Thoracic aorta (tissue), 2 donors: ENCODE measurements around the gene FIGN. TPM values are rescaled to one million over a fixed set of nuclear protein-coding genes. Genes with fewer than 3 reads are reported as not detected.
A peak's percentile ranks its signal among the peaks of the same experiment; 100 is the strongest.

ENCODE experiments used
- ATAC-seq: fragments of 150-250 bp; one replicate; pipeline ENCODE4 v1.8.0; 2017; ENCODE audit warnings: low read depth; ENCODE audit not compliant: insufficient number of reproducible peaks, low FRiP score
- DNase-seq: peaks from one replicate; pipeline ENCODE4 v3.0.0-alpha.2; 2020; ENCODE audit warnings: low spot score
- H3K27ac ChIP-seq, 2 donors: fragments of 200-600 bp; sonication (generic); 1 replicate in 1 of 2; 2 replicates in 1 of 2; pipeline ENCODE4 v1.5.1; 2016; ENCODE audit warnings: mild to moderate bottlenecking in 2 of 2, moderate library complexity in 2 of 2
- H3K27me3 ChIP-seq: fragments of 200-600 bp; sonication (generic); replicated peaks from 2 replicates; pipeline ENCODE4 v1.6.0; 2016; ENCODE audit warnings: mild to moderate bottlenecking; ENCODE audit not compliant: insufficient read depth
- H3K36me3 ChIP-seq: fragments of 200-600 bp; sonication (generic); one replicate; pipeline ENCODE4 v1.5.1; 2016
- H3K4me1 ChIP-seq, 2 donors: fragments of 200-600 bp; sonication (generic); 1 replicate in 1 of 2; 2 replicates in 1 of 2; pipeline versions ENCODE4 v1.5.1 to v1.6.0; 2016; ENCODE audit warnings: low read depth in 2 of 2, mild to moderate bottlenecking in 1 of 2; ENCODE audit not compliant: control insufficient read depth in 1 of 2
- H3K4me3 ChIP-seq: fragments of 200-600 bp; sonication (generic); 2 replicates; pipeline ENCODE4 v1.5.1; 2016; ENCODE audit warnings: mild to moderate bottlenecking
- H3K9me3 ChIP-seq: fragments of 200-600 bp; sonication (generic); 2 replicates; pipeline ENCODE4 v1.5.1; 2016
- CTCF ChIP-seq: fragments of 200-600 bp; sonication (generic); IDR thresholded peaks from one replicate; pipeline ENCODE4 v1.5.1; 2019; ENCODE audit warnings: antibody characterized with exemption
- total RNA-seq, 2 donors: library from RNA; depleted of rRNA; stranded (reverse); fragments of >200 nt; gene quantifications; one replicate each; pipeline versions ENCODE4 v1.1.0 to v1.2.3, GENCODE V29; 2016

Gene FIGN
- 10 to 100 TPM; 10.8 to 21.2 TPM for total RNA-seq

GRCh38 chr2:163735685-163736432, at the start of gene FIGN:
TSS of gene FIGN (minus strand) at chr2:163736008. CDS start at chr2:163734927, 1,081 bp downstream.
- ATAC-seq (peak; percentile 69), DNase-seq (peak; percentile 52)
- Histone ChIP-seq H3K27ac (peak within 1 kb of the TSS; percentile 92 to 95), H3K4me1 (peaks cover 0 to 1% of the 10 kb centered on the region in 2 donors), H3K36me3 (no peaks in the 10 kb centered on the region), H3K27me3 (no peaks in the 10 kb centered on the region), H3K4me3 (peak within 1 kb of the TSS; percentile 91), H3K9me3 (no peaks in the 10 kb centered on the region)
- TF ChIP-seq CTCF = no peak

GRCh38 chr2:163785162-163785561, 49.4 kb upstream of the FIGN start:
- no peaks in the 10 kb centered on the region for H3K9me3 ChIP-seq
- H3K4me1 ChIP-seq = no peaks in the 10 kb centered on the region
- no peak overlapping the region for H3K27ac ChIP-seq
- DNase-seq (no peak), ATAC-seq (no peak)
- TF ChIP-seq CTCF = no peak
- no peak overlapping the region for H3K4me3 ChIP-seq
- no peaks in the 10 kb centered on the region for H3K27me3 ChIP-seq
- no peaks in the 10 kb centered on the region for H3K36me3 ChIP-seq

GRCh38 chr2:163779970-163780597, 44.3 kb upstream of the FIGN start:
- Histone ChIP-seq H3K27me3 (no peaks in the 10 kb centered on the region), H3K27ac (no peak overlapping the region)
- ATAC-seq = no peak

GRCh38 chr2:163778045-163778781, 42.4 kb upstream of the FIGN start:
- H3K27ac ChIP-seq = peak overlapping the region in 1 of 2 donors; percentile 58
- no peak for ATAC-seq
- no peaks in the 10 kb centered on the region for H3K27me3 ChIP-seq
- no peak for TF ChIP-seq CTCF
- no peak overlapping the region for H3K4me3 ChIP-seq
- H3K9me3 ChIP-seq = no peaks in the 10 kb centered on the region
- peaks cover 11 to 18% of the 10 kb centered on the region in 2 donors for H3K4me1 ChIP-seq
- no peak for DNase-seq
- H3K36me3 ChIP-seq = no peaks in the 10 kb centered on the region

More at GRCh38 chr2:163779970-163780597, 44.3 kb upstream of the FIGN start:
- Histone ChIP-seq H3K4me3 (no peak overlapping the region), H3K36me3 (no peaks in the 10 kb centered on the region), H3K9me3 (no peaks in the 10 kb centered on the region), H3K4me1 (peaks cover 11 to 13% of the 10 kb centered on the region in 2 donors)
- DNase-seq = no peak
- no peak for TF ChIP-seq CTCF

GRCh38 chr2:163775304-163775703, 39.5 kb upstream of the FIGN start:
- no peak for DNase-seq
- H3K27me3 ChIP-seq = no peaks in the 10 kb centered on the region
- TF ChIP-seq CTCF = no peak
- H3K4me3 ChIP-seq = no peak overlapping the region
- no peak for ATAC-seq
- H3K9me3 ChIP-seq = no peaks in the 10 kb centered on the region
- no peaks in the 10 kb centered on the region for H3K36me3 ChIP-seq
- peak overlapping the region; percentile 24 to 63 for H3K27ac ChIP-seq
- H3K4me1 ChIP-seq = peaks cover 11 to 18% of the 10 kb centered on the region in 2 donors
